Memory B cell (primary cell): ENCODE measurements around the gene HADH.

Source experiments
- ATAC-seq: fragments of 150-1000 bp; cut with Tn5 transposase; 2 replicates; pipeline ENCODE4 v1.10.0; 2021; ENCODE audit warnings: low read depth, mild to moderate bottlenecking, moderate library complexity
- DNase-seq, 2 donors: peaks; one replicate each; pipeline ENCODE4 v3.0.0; 2022; ENCODE audit warnings: low spot score in 2 of 2
- H3K27ac Mint-ChIP-seq: one replicate; pipeline ENCODE4 v1.8.0; 2022; ENCODE audit warnings: mild to moderate bottlenecking, moderate library complexity, mixed read lengths
- H3K27me3 Mint-ChIP-seq: one replicate; pipeline ENCODE4 v1.8.0; 2022; ENCODE audit warnings: mixed read lengths
- H3K36me3 Mint-ChIP-seq: one replicate; pipeline ENCODE4 v1.8.0; 2022; ENCODE audit warnings: mild to moderate bottlenecking, mixed read lengths
- H3K4me1 Mint-ChIP-seq: one replicate; pipeline ENCODE4 v1.8.0; 2022; ENCODE audit warnings: mixed read lengths
- H3K4me3 Mint-ChIP-seq: one replicate; pipeline ENCODE4 v1.8.0; 2022; ENCODE audit warnings: mild to moderate bottlenecking, moderate library complexity, mixed read lengths
- H3K9me3 Mint-ChIP-seq: one replicate; pipeline ENCODE4 v1.8.0; 2022; ENCODE audit warnings: mixed read lengths

HADH gene

GRCh38 chr4:108030332-108030731, 40.6 kb downstream of the HADH start:
- Mint-ChIP-seq H3K27ac (no peak overlapping the region), H3K36me3 (peaks cover 50% of the 10 kb centered on the region), H3K4me3 (no peak overlapping the region), H3K9me3 (no peaks in the 10 kb centered on the region), H3K4me1 (no peaks in the 10 kb centered on the region), H3K27me3 (no peaks in the 10 kb centered on the region)
- ATAC-seq (no peak), DNase-seq (no peak)

GRCh38 chr4:108031427-108032083, 41.9 kb downstream of the HADH start:
- no peak overlapping the region for H3K4me3 Mint-ChIP-seq
- ATAC-seq (no peak), DNase-seq (no peak)
- no peaks in the 10 kb centered on the region for H3K9me3 Mint-ChIP-seq
- H3K27ac Mint-ChIP-seq = peak overlapping the region; percentile 26
- H3K4me1 Mint-ChIP-seq = peaks cover 2% of the 10 kb centered on the region
- peaks cover 49% of the 10 kb centered on the region for H3K36me3 Mint-ChIP-seq
- H3K27me3 Mint-ChIP-seq = no peaks in the 10 kb centered on the region

GRCh38 chr4:108033348-108033747, 43.7 kb downstream of the HADH start:
- Mint-ChIP-seq H3K4me1 (peaks cover 2% of the 10 kb centered on the region), H3K36me3 (peaks cover 37% of the 10 kb centered on the region), H3K4me3 (no peak overlapping the region), H3K27ac (no peak overlapping the region), H3K27me3 (no peaks in the 10 kb centered on the region), H3K9me3 (no peaks in the 10 kb centered on the region)
- ATAC-seq (no peak), DNase-seq (no peak)

- ATAC-seq (no peak), DNase-seq (no peak)
- Mint-ChIP-seq H3K27me3 (no peaks in the 10 kb centered on the region), H3K36me3 (peaks cover 31% of the 10 kb centered on the region), H3K9me3 (no peaks in the 10 kb centered on the region), H3K27ac (no peak overlapping the region), H3K4me3 (no peak overlapping the region), H3K4me1 (peaks cover 2% of the 10 kb centered on the region)
Measured at GRCh38 chr4:108034565-108034964, 44.9 kb downstream of the HADH start.

- ATAC-seq = no peak
- Mint-ChIP-seq H3K9me3 (no peaks in the 10 kb centered on the region), H3K36me3 (peaks cover 22% of the 10 kb centered on the region), H3K27ac (peak overlapping the region; percentile 41), H3K27me3 (no peaks in the 10 kb centered on the region), H3K4me3 (peak overlapping the region; percentile 4), H3K4me1 (peaks cover 2% of the 10 kb centered on the region)
- no peak for DNase-seq
Measured at GRCh38 chr4:108035691-108036090, 46.0 kb downstream of the HADH start.

GRCh38 chr4:108036213-108036612, 46.5 kb downstream of the HADH start:
- H3K4me1 Mint-ChIP-seq = peaks cover 2% of the 10 kb centered on the region

GRCh38 chr4:108037884-108038283, 48.2 kb downstream of the HADH start:
- no peaks in the 10 kb centered on the region for H3K27me3 Mint-ChIP-seq
- no peak overlapping the region for H3K27ac Mint-ChIP-seq
- ATAC-seq (no peak), DNase-seq (no peak)
- H3K4me3 Mint-ChIP-seq = no peak overlapping the region
- peaks cover 2% of the 10 kb centered on the region for H3K4me1 Mint-ChIP-seq
- peaks cover 14% of the 10 kb centered on the region for H3K36me3 Mint-ChIP-seq
- no peaks in the 10 kb centered on the region for H3K9me3 Mint-ChIP-seq

More at GRCh38 chr4:108036213-108036612, 46.5 kb downstream of the HADH start:
- H3K36me3 Mint-ChIP-seq = peaks cover 18% of the 10 kb centered on the region
- no peaks in the 10 kb centered on the region for H3K9me3 Mint-ChIP-seq
- peak overlapping the region; percentile 41 for H3K27ac Mint-ChIP-seq
- ATAC-seq (peak; percentile 48), DNase-seq (no peak)
- H3K27me3 Mint-ChIP-seq = no peaks in the 10 kb centered on the region
- H3K4me3 Mint-ChIP-seq = no peak overlapping the region

GRCh38 chr4:108042927-108043326, 53.2 kb downstream of the HADH start:
- no peaks in the 10 kb centered on the region for H3K4me1 Mint-ChIP-seq
- no peak overlapping the region for H3K27ac Mint-ChIP-seq
- no peak overlapping the region for H3K4me3 Mint-ChIP-seq
- no peaks in the 10 kb centered on the region for H3K27me3 Mint-ChIP-seq
- DNase-seq (no peak), ATAC-seq (no peak)
- H3K9me3 Mint-ChIP-seq = no peaks in the 10 kb centered on the region
- H3K36me3 Mint-ChIP-seq = peaks cover 2% of the 10 kb centered on the region

GRCh38 chr4:108043526-108043925, 53.8 kb downstream of the HADH start:
- DNase-seq (no peak), ATAC-seq (no peak)
- Mint-ChIP-seq H3K9me3 (no peaks in the 10 kb centered on the region), H3K27ac (no peak overlapping the region), H3K4me1 (no peaks in the 10 kb centered on the region), H3K27me3 (no peaks in the 10 kb centered on the region), H3K36me3 (peaks cover 2% of the 10 kb centered on the region), H3K4me3 (no peak overlapping the region)

- Mint-ChIP-seq H3K27ac (no peak overlapping the region), H3K27me3 (no peaks in the 10 kb centered on the region), H3K9me3 (no peaks in the 10 kb centered on the region), H3K36me3 (no peaks in the 10 kb centered on the region), H3K4me3 (no peak overlapping the region), H3K4me1 (no peaks in the 10 kb centered on the region)
- no peak for ATAC-seq
- DNase-seq = no peak
Measured at GRCh38 chr4:108044951-108045686, 55.4 kb downstream of the HADH start.

GRCh38 chr4:108045687-108046024, 56.0 kb downstream of the HADH start:
- no peaks in the 10 kb centered on the region for H3K4me1 Mint-ChIP-seq
- no peak for DNase-seq
- no peak for ATAC-seq
- no peak overlapping the region for H3K27ac Mint-ChIP-seq
- H3K4me3 Mint-ChIP-seq = no peak overlapping the region
- no peaks in the 10 kb centered on the region for H3K9me3 Mint-ChIP-seq
- no peaks in the 10 kb centered on the region for H3K27me3 Mint-ChIP-seq
- H3K36me3 Mint-ChIP-seq = no peaks in the 10 kb centered on the region

GRCh38 chr4:108047199-108047598, 57.5 kb downstream of the HADH start:
- H3K4me3 Mint-ChIP-seq = no peak overlapping the region
- H3K27me3 Mint-ChIP-seq = no peaks in the 10 kb centered on the region
- DNase-seq (no peak), ATAC-seq (no peak)
- H3K36me3 Mint-ChIP-seq = no peaks in the 10 kb centered on the region
- no peak overlapping the region for H3K27ac Mint-ChIP-seq
- no peaks in the 10 kb centered on the region for H3K4me1 Mint-ChIP-seq
- no peaks in the 10 kb centered on the region for H3K9me3 Mint-ChIP-seq

GRCh38 chr4:108048157-108048556, 58.5 kb downstream of the HADH start:
- no peaks in the 10 kb centered on the region for H3K9me3 Mint-ChIP-seq
- no peaks in the 10 kb centered on the region for H3K4me1 Mint-ChIP-seq
- ATAC-seq (no peak), DNase-seq (no peak)
- no peaks in the 10 kb centered on the region for H3K27me3 Mint-ChIP-seq
- H3K4me3 Mint-ChIP-seq = no peak overlapping the region
- H3K36me3 Mint-ChIP-seq = no peaks in the 10 kb centered on the region
- H3K27ac Mint-ChIP-seq = no peak overlapping the region

GRCh38 chr4:108048997-108049396, 59.3 kb downstream of the HADH start:
- H3K27ac Mint-ChIP-seq = no peak overlapping the region
- no peaks in the 10 kb centered on the region for H3K9me3 Mint-ChIP-seq
- DNase-seq (no peak), ATAC-seq (no peak)
- no peaks in the 10 kb centered on the region for H3K27me3 Mint-ChIP-seq
- no peaks in the 10 kb centered on the region for H3K36me3 Mint-ChIP-seq
- H3K4me1 Mint-ChIP-seq = no peaks in the 10 kb centered on the region
- H3K4me3 Mint-ChIP-seq = no peak overlapping the region

GRCh38 chr4:108049406-108049805, 59.7 kb downstream of the HADH start:
- H3K27ac Mint-ChIP-seq = no peak overlapping the region
- peak overlapping the region; percentile 73 for H3K4me3 Mint-ChIP-seq
- no peak for DNase-seq
- H3K9me3 Mint-ChIP-seq = no peaks in the 10 kb centered on the region
- no peaks in the 10 kb centered on the region for H3K27me3 Mint-ChIP-seq
- H3K4me1 Mint-ChIP-seq = no peaks in the 10 kb centered on the region
- no peak for ATAC-seq
- no peaks in the 10 kb centered on the region for H3K36me3 Mint-ChIP-seq
